ENCODE measurements around the gene INIP.

- TF ChIP-seq, protein P1, sequence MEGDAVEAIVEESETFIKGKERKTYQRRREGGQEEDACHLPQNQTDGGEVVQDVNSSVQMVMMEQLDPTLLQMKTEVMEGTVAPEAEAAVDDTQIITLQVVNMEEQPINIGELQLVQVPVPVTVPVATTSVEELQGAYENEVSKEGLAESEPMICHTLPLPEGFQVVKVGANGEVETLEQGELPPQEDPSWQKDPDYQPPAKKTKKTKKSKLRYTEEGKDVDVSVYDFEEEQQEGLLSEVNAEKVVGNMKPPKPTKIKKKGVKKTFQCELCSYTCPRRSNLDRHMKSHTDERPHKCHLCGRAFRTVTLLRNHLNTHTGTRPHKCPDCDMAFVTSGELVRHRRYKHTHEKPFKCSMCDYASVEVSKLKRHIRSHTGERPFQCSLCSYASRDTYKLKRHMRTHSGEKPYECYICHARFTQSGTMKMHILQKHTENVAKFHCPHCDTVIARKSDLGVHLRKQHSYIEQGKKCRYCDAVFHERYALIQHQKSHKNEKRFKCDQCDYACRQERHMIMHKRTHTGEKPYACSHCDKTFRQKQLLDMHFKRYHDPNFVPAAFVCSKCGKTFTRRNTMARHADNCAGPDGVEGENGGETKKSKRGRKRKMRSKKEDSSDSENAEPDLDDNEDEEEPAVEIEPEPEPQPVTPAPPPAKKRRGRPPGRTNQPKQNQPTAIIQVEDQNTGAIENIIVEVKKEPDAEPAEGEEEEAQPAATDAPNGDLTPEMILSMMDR (IDR thresholded peaks at IDR 0.05) = no peak
- no peak for TF ChIP-seq POLR2A (IDR thresholded peaks at IDR 0.05)
Observed at GRCh38 chr9:112659906-112660305, 58.0 kb downstream of the INIP start.
